ENCODE results near the gene OR2Y1. TPM values are rescaled to one million over a fixed set of nuclear protein-coding genes. Genes with fewer than 3 reads are reported as not detected.
"Not testable (repeated sequence)": the region's sequence is repeated elsewhere in the genome, so short reads cannot be mapped to it uniquely, and the experiment has no call there.

The OR2Y1 gene
- total RNA-seq, 1 experiment from 2014 or later, result not detected

DNA sequence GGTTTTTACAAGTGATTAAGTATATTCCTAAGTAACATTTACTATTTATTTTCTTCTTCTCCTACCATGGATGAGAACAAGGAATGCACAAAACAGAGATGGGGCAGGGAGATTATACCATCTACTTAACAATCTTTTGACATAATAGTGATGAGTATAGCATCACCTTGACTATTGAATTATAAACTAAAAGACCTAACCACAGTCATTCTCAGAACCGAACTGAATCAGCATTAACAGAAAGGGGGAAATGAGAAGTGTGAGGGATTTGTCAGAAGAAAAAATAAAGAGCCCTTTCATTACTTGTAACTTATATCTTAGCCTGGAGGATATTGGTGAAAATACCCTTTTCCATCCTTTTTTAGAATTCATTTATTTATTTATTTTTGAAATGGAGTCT is 21.9 kb downstream of the OR2Y1 start:
- H3K36me3 ChIP-seq (ENCODE audit: low read depth), result no peaks in the 10 kb centered on the region
- no peaks in the 10 kb centered on the region for H3K9me2 ChIP-seq (ENCODE audit: insufficient read depth)
- H4K20me1 ChIP-seq (ENCODE audit: insufficient read depth), result no peaks in the 10 kb centered on the region
- no peaks in the 10 kb centered on the region for H3K9me3 ChIP-seq (ENCODE audit: insufficient read depth, low read depth)
- CTCF ChIA-PET, result interaction anchor here (0.6 kb wide), 2 partner anchors 357 to 541 kb away, joined by 4 to 7 read pairs; no protein-coding TSS in a partner anchor
- TF ChIP-seq, protein P1, sequence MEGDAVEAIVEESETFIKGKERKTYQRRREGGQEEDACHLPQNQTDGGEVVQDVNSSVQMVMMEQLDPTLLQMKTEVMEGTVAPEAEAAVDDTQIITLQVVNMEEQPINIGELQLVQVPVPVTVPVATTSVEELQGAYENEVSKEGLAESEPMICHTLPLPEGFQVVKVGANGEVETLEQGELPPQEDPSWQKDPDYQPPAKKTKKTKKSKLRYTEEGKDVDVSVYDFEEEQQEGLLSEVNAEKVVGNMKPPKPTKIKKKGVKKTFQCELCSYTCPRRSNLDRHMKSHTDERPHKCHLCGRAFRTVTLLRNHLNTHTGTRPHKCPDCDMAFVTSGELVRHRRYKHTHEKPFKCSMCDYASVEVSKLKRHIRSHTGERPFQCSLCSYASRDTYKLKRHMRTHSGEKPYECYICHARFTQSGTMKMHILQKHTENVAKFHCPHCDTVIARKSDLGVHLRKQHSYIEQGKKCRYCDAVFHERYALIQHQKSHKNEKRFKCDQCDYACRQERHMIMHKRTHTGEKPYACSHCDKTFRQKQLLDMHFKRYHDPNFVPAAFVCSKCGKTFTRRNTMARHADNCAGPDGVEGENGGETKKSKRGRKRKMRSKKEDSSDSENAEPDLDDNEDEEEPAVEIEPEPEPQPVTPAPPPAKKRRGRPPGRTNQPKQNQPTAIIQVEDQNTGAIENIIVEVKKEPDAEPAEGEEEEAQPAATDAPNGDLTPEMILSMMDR (conservative IDR thresholded peaks at IDR 0.05), result no peak
- TF ChIP-seq EZH2 (IDR thresholded peaks at IDR 0.05; ENCODE audit: low read depth), result no peak
- H2AFZ ChIP-seq, result no peak overlapping the region
- H3F3A ChIP-seq (ENCODE audit: insufficient read depth, low read depth), result no peaks in the 10 kb centered on the region
- H3K4me1 ChIP-seq (replicated peaks; ENCODE audit: insufficient read depth), result no peaks in the 10 kb centered on the region
- intact Hi-C loops (cut with micrococcal nuclease; ENCODE audit: unreplicated experiment), result no loop called here
- BruUV-seq (replicated peaks), result no TSS peak
- H3K27me3 ChIP-seq (ENCODE audit: insufficient read depth, low read depth), result peaks cover 72% of the 10 kb centered on the region
- no peak overlapping the region for H3K27ac ChIP-seq
- no peak overlapping the region for H3K4me3 ChIP-seq
- DNase-seq, result no peak
- H3K4me2 ChIP-seq, result no peak overlapping the region
- H3K79me2 ChIP-seq (ENCODE audit: low read depth), result no peaks in the 10 kb centered on the region
- POLR2A ChIA-PET (ENCODE audit: unreplicated experiment), result no interaction called here

DNA sequence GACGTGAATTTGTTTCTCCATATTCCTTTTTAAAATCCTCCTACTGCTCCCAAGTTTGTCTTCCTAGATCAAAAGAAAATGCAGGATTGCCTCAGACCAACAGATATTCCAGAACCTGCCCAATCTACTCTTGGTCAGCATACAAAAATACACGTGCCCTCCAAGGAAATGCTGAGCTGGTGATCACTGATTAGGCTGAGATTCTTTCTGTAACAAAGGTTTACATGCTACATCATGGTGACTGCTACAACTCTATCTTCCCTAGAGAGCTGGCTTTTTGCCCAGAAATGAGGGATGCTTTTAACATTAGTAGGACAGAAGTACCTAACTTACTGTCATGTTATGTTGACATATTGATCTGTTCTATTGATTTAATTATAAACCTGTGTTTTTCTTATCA is 35.5 kb downstream of the OR2Y1 start:
- intact Hi-C loops (cut with micrococcal nuclease; ENCODE audit: unreplicated experiment), result no loop called here
- Histone ChIP-seq H3K9me3 (ENCODE audit: insufficient read depth, low read depth) (no peaks in the 10 kb centered on the region), H3K27me3 (ENCODE audit: insufficient read depth, low read depth) (peaks cover 75% of the 10 kb centered on the region), H3K4me3 (no peak overlapping the region), H3K79me2 (ENCODE audit: low read depth) (no peaks in the 10 kb centered on the region), H2AFZ (no peak overlapping the region), H3K4me2 (no peak overlapping the region), H3F3A (ENCODE audit: insufficient read depth, low read depth) (no peaks in the 10 kb centered on the region), H3K36me3 (ENCODE audit: low read depth) (no peaks in the 10 kb centered on the region), H3K4me1 (replicated peaks; ENCODE audit: insufficient read depth) (no peaks in the 10 kb centered on the region), H4K20me1 (ENCODE audit: insufficient read depth) (no peaks in the 10 kb centered on the region), H3K9me2 (ENCODE audit: insufficient read depth) (no peaks in the 10 kb centered on the region), H3K27ac (no peak overlapping the region)
- TF ChIP-seq EZH2 (IDR thresholded peaks at IDR 0.05; ENCODE audit: low read depth), result no peak
- TF ChIP-seq, protein P1 (conservative IDR thresholded peaks at IDR 0.05), result no peak
- POLR2A ChIA-PET (ENCODE audit: unreplicated experiment), result no interaction called here
- DNase-seq, result no peak
- BruUV-seq (replicated peaks), result no TSS peak
- CTCF ChIA-PET, result no interaction called here

DNA sequence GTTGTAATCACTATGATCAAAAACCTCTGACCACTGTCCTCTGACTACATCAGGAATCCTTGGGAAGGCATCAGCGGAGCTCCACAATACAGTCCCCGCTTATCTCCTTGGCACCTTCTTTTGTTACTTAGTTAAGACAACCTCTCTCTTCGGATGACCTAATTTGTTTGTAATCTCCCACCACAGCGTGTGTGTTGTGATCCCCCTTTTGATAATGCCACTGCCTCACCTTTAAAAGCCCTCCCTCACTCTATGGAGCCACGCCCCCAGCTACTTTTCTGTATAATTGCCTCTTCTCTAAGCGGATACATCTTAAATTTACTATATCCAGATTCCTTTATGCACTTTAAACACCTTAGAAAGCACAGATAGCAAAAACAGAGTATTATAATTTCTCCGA is 35.9 kb downstream of the OR2Y1 start:
- peaks cover 78% of the 10 kb centered on the region for H3K27me3 ChIP-seq (ENCODE audit: insufficient read depth, low read depth)
- H3K4me1 ChIP-seq (replicated peaks; ENCODE audit: insufficient read depth), result no peaks in the 10 kb centered on the region
- no peak for TF ChIP-seq EZH2 (IDR thresholded peaks at IDR 0.05; ENCODE audit: low read depth)
- TF ChIP-seq, protein P1 (conservative IDR thresholded peaks at IDR 0.05), result no peak
- no peaks in the 10 kb centered on the region for H3K79me2 ChIP-seq (ENCODE audit: low read depth)
- no TSS peak for BruUV-seq (replicated peaks)
- H3K36me3 ChIP-seq (ENCODE audit: low read depth), result no peaks in the 10 kb centered on the region
- no peak overlapping the region for H2AFZ ChIP-seq
- no peaks in the 10 kb centered on the region for H3F3A ChIP-seq (ENCODE audit: insufficient read depth, low read depth)
- CTCF ChIA-PET, result no interaction called here
- H3K27ac ChIP-seq, result no peak overlapping the region
- no peak overlapping the region for H3K4me3 ChIP-seq
- POLR2A ChIA-PET (ENCODE audit: unreplicated experiment), result no interaction called here
- intact Hi-C loops (cut with micrococcal nuclease; ENCODE audit: unreplicated experiment), result no loop called here
- no peaks in the 10 kb centered on the region for H3K9me2 ChIP-seq (ENCODE audit: insufficient read depth)
- no peaks in the 10 kb centered on the region for H3K9me3 ChIP-seq (ENCODE audit: insufficient read depth, low read depth)
- no peak overlapping the region for H3K4me2 ChIP-seq
- no peak for DNase-seq
- H4K20me1 ChIP-seq (ENCODE audit: insufficient read depth), result no peaks in the 10 kb centered on the region

DNA sequence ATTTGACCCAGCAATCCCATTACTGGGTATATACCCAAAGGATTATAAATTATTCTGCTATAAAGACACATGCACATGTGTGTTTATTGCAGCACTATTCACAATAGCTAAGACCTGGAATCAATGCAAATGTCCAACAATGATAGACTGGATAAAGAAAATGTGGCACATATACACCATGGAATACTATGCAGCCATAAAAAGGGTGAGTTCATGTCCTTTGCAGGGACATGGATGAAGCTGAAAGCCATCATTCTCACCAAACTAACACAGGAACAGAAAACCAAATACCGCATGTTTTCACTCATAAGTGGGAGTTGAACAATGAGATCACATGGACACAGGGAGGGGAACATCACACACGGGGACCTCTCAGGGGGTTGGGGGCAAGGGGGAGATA is 36.5 kb downstream of the OR2Y1 start:
- BruUV-seq (replicated peaks); H3F3A ChIP-seq (ENCODE audit: insufficient read depth, low read depth); intact Hi-C loops (cut with micrococcal nuclease; ENCODE audit: unreplicated experiment); DNase-seq; H3K4me1 ChIP-seq (replicated peaks; ENCODE audit: insufficient read depth); CTCF ChIA-PET; H3K4me2 ChIP-seq; H2AFZ ChIP-seq; POLR2A ChIA-PET (ENCODE audit: unreplicated experiment); H3K9me2 ChIP-seq (ENCODE audit: insufficient read depth); H4K20me1 ChIP-seq (ENCODE audit: insufficient read depth); H3K36me3 ChIP-seq (ENCODE audit: low read depth); H3K79me2 ChIP-seq (ENCODE audit: low read depth); H3K4me3 ChIP-seq; H3K27ac ChIP-seq; H3K9me3 ChIP-seq (ENCODE audit: insufficient read depth, low read depth): not testable (repeated sequence)
- H3K27me3 ChIP-seq (ENCODE audit: insufficient read depth, low read depth), result peaks cover 79% of the 10 kb centered on the region

DNA sequence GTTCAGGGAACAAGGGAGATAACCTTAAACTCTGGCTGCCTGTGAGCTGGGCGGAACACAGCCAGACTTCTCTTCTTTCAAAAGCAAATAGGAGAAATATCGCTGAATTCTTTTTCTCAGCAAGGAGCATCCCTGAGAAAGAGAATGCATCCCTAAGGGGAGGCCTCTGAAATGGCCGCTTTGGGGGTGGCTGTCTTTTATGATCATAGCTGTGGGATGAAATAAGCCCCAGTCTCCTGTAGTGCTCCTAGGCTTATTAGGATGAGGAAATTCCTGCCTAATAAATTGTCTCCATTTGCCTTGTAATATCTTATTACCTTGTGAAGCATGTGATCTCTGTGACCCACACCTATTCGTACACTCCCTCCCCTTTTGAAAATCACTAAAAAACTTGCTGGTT is 39.4 kb downstream of the OR2Y1 start:
- H3K27me3 ChIP-seq (ENCODE audit: insufficient read depth, low read depth), result peaks cover 82% of the 10 kb centered on the region

More for the DNA sequence above, 39.4 kb downstream of the OR2Y1 start:
- BruUV-seq (replicated peaks); H3K27ac ChIP-seq; H3K4me1 ChIP-seq (replicated peaks; ENCODE audit: insufficient read depth); H3K4me3 ChIP-seq; DNase-seq; H3F3A ChIP-seq (ENCODE audit: insufficient read depth, low read depth); H4K20me1 ChIP-seq (ENCODE audit: insufficient read depth); H3K9me3 ChIP-seq (ENCODE audit: insufficient read depth, low read depth); H2AFZ ChIP-seq; H3K36me3 ChIP-seq (ENCODE audit: low read depth); intact Hi-C loops (cut with micrococcal nuclease; ENCODE audit: unreplicated experiment); CTCF ChIA-PET; H3K4me2 ChIP-seq; H3K79me2 ChIP-seq (ENCODE audit: low read depth); H3K9me2 ChIP-seq (ENCODE audit: insufficient read depth); POLR2A ChIA-PET (ENCODE audit: unreplicated experiment): not testable (repeated sequence)
